Skeletal muscle tissue (tissue), 4 donors: ENCODE results near the gene RSAD2. TPM values are rescaled to one million over a fixed set of nuclear protein-coding genes. Genes with fewer than 3 reads are reported as not detected.

Experiments
- H3K27ac ChIP-seq: one replicate; pipeline ENCODE4 v1.7.0; 2013; ENCODE audit warnings: mild to moderate bottlenecking, low read depth, low read length, inconsistent platforms
- H3K27me3 ChIP-seq, 3 donors: one replicate each; pipeline ENCODE4 v1.7.0; 2013; ENCODE audit warnings: low read length in 3 of 3; ENCODE audit not compliant: control insufficient read depth in 3 of 3, insufficient read depth in 3 of 3
- H3K36me3 ChIP-seq, 3 donors: one replicate each; pipeline ENCODE4 v1.7.0; 2013; ENCODE audit warnings: low read length in 3 of 3; ENCODE audit not compliant: control insufficient read depth in 3 of 3, insufficient read depth in 3 of 3
- H3K4me1 ChIP-seq, 3 donors: one replicate each; pipeline ENCODE4 v1.7.0; 2013; ENCODE audit warnings: low read length in 3 of 3, mild to moderate bottlenecking in 3 of 3; ENCODE audit not compliant: control insufficient read depth in 3 of 3, insufficient read depth in 3 of 3
- H3K4me3 ChIP-seq, 3 donors: one replicate each; pipeline ENCODE4 v1.7.0; 2013; ENCODE audit warnings: low read length in 3 of 3
- H3K9ac ChIP-seq, 3 donors: one replicate each; pipeline ENCODE4 v1.7.0; 2013; ENCODE audit warnings: low read length in 3 of 3, mild to moderate bottlenecking in 3 of 3, moderate library complexity in 2 of 3, low read depth in 1 of 3
- H3K9me3 ChIP-seq, 3 donors: one replicate each; pipeline ENCODE4 v1.7.0; 2013; ENCODE audit warnings: low read length in 3 of 3; ENCODE audit not compliant: control insufficient read depth in 3 of 3
- total RNA-seq: library from RNA; depleted of rRNA; stranded (reverse); fragments of >200 nt; gene quantifications from one replicate; pipeline ENCODE4 v1.2.3, GENCODE V29; 2014
- donor health status: Osteomylitis.

Gene RSAD2
- total RNA-seq, 1 donor from 2014 or later: 6.8 TPM

DNA sequence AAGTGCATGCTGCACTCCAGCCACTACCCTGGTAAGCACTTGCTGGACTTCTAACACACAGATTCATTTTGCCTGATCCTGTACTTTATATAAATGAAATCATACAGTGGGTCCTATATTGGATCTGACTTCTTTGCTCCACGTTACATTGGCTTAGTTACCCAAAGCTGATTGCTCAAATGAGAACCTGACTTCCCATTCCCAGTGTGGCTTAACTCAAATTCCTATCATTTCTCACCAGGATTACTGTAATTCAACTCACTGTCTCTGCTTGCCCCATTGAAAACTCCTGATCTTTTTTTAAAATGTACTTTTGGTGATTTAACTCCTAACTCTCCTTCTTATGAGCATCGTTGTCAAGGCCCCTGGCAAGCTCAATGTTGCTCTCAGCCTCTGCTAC is 1.4 kb downstream of the RSAD2 start:
- H3K9ac ChIP-seq: no peak overlapping the region
- no peak overlapping the region for H3K4me3 ChIP-seq
- H3K9me3 ChIP-seq: no peaks in the 10 kb centered on the region
- no peaks in the 10 kb centered on the region for H3K36me3 ChIP-seq
- H3K27ac ChIP-seq: no peak overlapping the region
- H3K27me3 ChIP-seq: no peaks in the 10 kb centered on the region
- H3K4me1 ChIP-seq: peaks cover 25 to 35% (median 25%) of the 10 kb centered on the region in 3 donors

DNA sequence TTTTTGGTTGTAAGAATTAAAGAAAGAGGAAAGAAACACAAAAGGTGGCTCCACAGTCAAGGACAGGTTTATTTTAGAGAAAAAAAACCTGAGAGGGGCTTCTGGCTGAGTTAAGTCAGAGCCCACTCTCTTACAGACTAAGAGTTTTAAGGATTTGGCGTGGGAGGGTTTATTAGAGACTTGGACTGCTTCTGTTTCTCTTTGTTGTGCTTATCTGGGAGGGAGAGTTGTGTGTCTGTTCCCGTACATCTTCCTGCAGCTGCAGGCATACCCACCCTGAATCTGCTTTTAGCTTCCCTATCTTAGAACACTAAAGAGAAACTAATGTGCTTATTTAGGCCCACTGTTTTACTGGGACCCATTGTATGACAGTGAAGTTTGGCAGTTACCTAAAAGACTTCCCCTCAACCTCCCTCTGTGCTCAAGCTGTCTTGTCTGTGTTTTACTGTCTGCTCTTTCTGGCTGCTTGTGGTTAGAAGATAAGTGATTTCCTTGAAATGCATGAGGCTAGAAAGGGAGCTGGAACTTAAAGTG is 2.7 kb downstream of the RSAD2 start:
- H3K4me3 ChIP-seq: no peak overlapping the region
- no peak overlapping the region for H3K9ac ChIP-seq
- H3K4me1 ChIP-seq: peaks cover 25 to 40% (median 31%) of the 10 kb centered on the region in 3 donors
- no peak overlapping the region for H3K27ac ChIP-seq
- H3K36me3 ChIP-seq: no peaks in the 10 kb centered on the region
- no peaks in the 10 kb centered on the region for H3K9me3 ChIP-seq
- no peaks in the 10 kb centered on the region for H3K27me3 ChIP-seq

DNA sequence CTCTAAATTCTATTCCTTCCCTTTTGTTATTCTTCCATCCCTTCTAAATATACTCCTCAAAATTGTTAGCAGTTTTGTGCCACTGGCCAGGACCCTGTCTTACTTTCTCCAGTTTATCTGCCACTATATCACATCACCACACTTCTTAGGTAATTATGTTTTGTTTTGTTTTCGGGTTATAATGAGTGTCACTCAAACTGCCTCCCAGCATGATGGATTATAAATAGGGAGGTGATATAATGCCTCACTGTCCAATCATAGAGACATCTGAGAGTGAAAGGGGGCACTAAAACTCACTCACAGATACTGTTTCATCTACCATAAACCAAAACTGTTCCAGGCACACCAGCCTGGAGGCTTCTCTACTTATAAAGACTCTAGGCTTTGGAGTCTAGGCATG is 3.5 kb downstream of the RSAD2 start:
- no peak overlapping the region for H3K4me3 ChIP-seq
- H3K9ac ChIP-seq: no peak overlapping the region
- H3K27me3 ChIP-seq: no peaks in the 10 kb centered on the region
- H3K9me3 ChIP-seq: no peaks in the 10 kb centered on the region
- H3K4me1 ChIP-seq: peaks cover 25 to 40% (median 31%) of the 10 kb centered on the region in 3 donors
- no peak overlapping the region for H3K27ac ChIP-seq
- H3K36me3 ChIP-seq: no peaks in the 10 kb centered on the region

DNA sequence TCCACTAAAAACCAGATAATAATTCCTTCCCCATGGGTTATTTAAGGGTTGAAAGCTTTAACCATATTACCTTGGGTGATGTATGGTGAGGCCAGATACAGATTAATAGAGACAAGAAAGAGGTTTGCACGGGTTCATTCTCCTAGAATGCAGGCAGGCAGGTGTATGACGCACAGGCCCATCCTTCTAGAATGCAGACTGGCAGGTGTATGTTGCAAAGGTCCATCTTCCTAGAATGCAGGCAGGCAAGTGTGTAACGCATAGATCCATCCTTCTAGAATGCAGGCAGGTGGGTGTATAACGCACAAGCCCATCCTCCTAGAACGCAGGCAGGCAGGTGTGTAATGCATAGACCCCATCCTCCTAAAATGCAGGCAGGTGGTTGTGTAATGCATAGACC is 3.9 kb downstream of the RSAD2 start:
- no peak overlapping the region for H3K27ac ChIP-seq
- no peaks in the 10 kb centered on the region for H3K27me3 ChIP-seq
- no peak overlapping the region for H3K9ac ChIP-seq
- H3K4me3 ChIP-seq: no peak overlapping the region
- no peaks in the 10 kb centered on the region for H3K9me3 ChIP-seq
- no peaks in the 10 kb centered on the region for H3K36me3 ChIP-seq
- peaks cover 25 to 40% (median 31%) of the 10 kb centered on the region in 3 donors for H3K4me1 ChIP-seq

DNA sequence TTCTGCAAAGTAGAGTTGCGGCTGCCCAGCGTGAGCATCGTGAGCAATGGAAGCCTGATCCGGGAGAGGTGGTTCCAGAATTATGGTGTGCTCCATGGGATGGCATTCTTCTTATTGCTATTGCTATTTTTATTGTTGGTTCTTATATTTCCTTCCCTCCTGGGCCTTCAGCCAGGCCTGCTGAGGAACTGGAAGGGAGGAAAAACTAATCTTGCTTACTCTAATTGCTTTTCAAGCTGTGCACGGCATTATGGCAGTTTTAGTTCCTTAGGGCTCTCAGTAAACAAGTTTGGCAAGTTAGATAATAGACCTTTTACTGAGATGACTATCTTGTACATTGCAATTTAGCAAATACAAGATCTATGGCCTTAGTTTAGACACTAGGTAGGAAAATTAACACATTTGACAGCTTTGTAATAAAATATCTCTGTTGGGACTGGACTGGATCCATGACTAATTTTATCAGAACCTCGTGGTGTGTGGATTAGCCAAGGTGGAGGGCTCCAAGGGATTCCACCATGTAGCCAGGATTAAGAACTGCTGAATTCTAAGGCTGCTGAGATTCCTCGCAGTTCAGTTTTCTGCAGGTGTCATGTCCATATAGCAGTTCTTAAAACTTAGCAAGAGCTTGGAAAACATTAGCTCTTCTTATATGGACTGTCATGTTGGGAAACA is 6.0 kb downstream of the RSAD2 start:
- H3K9me3 ChIP-seq: no peaks in the 10 kb centered on the region
- no peaks in the 10 kb centered on the region for H3K36me3 ChIP-seq
- no peaks in the 10 kb centered on the region for H3K27me3 ChIP-seq
- H3K4me3 ChIP-seq: peak overlapping the region; percentile 21 to 27 (median 23)
- peak overlapping the region; percentile 67 for H3K27ac ChIP-seq
- peaks cover 11 to 31% (median 24%) of the 10 kb centered on the region in 3 donors for H3K4me1 ChIP-seq
- peak overlapping the region in 1 of 3 donors; percentile 26 for H3K9ac ChIP-seq

DNA sequence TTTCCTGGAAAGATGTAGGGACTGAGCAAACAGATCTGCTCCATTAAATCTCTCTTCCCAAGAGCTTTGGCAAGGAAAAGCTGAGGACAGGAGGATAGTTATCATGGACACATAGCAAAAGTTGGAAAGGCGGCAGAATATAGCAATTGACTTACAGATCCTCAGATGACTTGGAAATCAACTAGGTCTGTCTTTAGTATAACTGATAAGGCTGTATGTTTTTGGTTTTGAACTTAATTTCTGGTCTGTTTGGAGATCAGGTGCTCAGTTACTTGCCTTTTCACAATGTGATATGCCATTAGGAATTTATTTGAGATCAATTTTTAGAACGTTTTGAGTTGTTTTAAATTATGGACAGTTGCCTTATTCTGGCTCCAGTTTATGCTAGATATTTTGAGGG is 8.0 kb downstream of the RSAD2 start:
- Histone ChIP-seq H3K4me3 (no peak overlapping the region), H3K9me3 (no peaks in the 10 kb centered on the region), H3K27ac (no peak overlapping the region), H3K36me3 (no peaks in the 10 kb centered on the region), H3K9ac (no peak overlapping the region), H3K27me3 (no peaks in the 10 kb centered on the region), H3K4me1 (peaks cover 11 to 31% (median 24%) of the 10 kb centered on the region in 3 donors)

DNA sequence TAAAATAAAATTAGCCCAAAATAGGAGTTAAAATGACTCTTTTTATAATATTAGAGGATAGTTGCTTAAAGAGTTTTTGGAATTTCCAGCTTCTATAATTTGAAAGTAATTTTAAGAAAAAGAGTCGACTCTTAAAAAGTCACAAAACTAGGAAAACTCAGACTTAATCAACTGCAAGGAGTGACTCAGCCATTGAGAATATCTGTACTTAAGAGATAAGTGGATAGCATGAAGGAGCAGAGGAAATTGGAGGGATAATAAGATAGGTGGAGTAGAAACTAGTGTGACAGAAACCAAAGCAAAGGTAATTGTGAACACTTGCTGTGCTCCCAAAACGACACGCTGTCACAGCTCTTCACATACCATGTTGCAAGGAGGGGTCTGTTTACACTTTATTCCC is 8.4 kb downstream of the RSAD2 start:
- Histone ChIP-seq H3K27me3 (no peaks in the 10 kb centered on the region), H3K36me3 (no peaks in the 10 kb centered on the region), H3K27ac (no peak overlapping the region)

DNA sequence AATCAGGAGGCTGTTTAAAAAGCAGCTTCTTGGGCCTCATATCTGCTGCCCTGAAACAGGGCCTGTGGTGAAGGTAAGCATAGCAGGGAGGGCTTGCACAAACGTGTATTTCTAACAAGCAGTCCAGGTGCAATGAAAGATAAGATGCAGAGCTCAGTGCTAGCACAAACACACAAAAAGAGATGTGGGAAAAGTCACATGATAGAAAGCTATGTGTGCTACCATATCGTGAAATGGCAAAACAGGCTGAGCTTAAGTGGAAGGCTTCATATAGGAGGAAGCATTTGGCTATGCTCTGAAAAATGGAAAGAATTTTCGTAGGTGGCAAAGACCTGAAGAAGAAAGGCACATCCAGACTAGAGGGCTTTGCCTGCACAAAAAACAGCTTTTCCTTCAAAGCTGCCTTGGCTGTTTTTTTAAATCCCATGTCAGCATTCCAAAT is 10.2 kb downstream of the RSAD2 start:
- no peaks in the 10 kb centered on the region for H3K27me3 ChIP-seq
- no peaks in the 10 kb centered on the region for H3K36me3 ChIP-seq
- H3K4me1 ChIP-seq: peaks cover 8 to 18% (median 18%) of the 10 kb centered on the region in 3 donors
- H3K4me3 ChIP-seq: no peak overlapping the region
- no peak overlapping the region for H3K9ac ChIP-seq
- H3K9me3 ChIP-seq: no peaks in the 10 kb centered on the region
- H3K27ac ChIP-seq: no peak overlapping the region

More for the DNA sequence above, 8.4 kb downstream of the RSAD2 start:
- no peak overlapping the region for H3K9ac ChIP-seq
- H3K4me3 ChIP-seq: no peak overlapping the region
- H3K9me3 ChIP-seq: no peaks in the 10 kb centered on the region
- H3K4me1 ChIP-seq: peaks cover 11 to 29% (median 24%) of the 10 kb centered on the region in 3 donors

DNA sequence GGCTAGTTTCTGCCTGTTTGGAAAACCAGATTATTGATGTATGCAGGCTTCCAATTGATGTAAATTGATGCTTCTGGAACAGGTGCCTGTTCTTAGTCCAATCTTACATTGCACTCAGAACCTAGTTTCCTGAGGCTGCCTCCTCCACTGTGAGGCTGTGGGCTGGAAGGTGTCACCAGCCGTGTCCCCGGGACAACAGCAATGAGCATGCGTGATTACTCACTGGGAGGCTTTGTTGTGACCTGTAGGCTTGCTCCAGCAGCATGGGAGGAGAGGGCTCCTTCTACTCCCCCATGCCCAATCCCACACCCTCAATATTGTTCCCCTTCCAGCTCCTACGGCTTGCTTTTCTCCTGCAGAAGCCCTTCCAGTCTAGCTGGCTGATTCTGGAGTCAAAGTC is 11.1 kb downstream of the RSAD2 start:
- Histone ChIP-seq H3K4me3 (no peak overlapping the region), H3K9me3 (no peaks in the 10 kb centered on the region), H3K4me1 (peaks cover 1 to 9% (median 9%) of the 10 kb centered on the region in 3 donors), H3K36me3 (no peaks in the 10 kb centered on the region), H3K27me3 (no peaks in the 10 kb centered on the region), H3K27ac (no peak overlapping the region), H3K9ac (no peak overlapping the region)

DNA sequence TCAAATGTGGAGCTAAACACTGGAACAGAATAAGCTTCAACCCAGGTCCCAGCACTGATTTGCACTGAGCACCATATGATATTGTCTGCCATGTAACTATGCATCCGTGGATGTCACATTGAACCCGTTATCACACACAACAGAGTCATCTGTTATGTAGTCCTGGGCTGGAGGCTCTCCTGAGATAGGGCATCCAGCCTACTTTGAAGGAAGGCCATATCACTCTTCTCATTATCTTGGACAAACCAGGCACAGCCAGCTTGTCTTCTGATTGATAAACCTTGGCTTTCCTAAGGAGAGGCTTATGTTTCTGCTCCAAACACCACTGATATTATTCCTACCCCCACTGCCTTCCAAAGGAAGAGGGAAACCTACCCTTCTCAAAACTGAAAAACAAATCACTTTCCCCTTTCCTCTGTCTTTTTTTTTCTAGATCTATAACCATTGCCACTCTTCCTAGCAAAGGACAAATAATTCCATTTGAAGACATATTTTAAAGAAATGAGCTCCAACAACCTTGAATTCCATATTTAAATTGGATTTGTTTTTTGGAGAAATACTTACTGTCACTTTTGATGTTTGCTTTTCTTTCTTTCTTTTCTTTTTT is 16.4 kb downstream of the RSAD2 start:
- Histone ChIP-seq H3K36me3 (peaks cover 0 to 7% (median 3%) of the 10 kb centered on the region in 3 donors), H3K27ac (no peak overlapping the region), H3K9me3 (no peaks in the 10 kb centered on the region), H3K27me3 (no peaks in the 10 kb centered on the region), H3K4me3 (no peak overlapping the region), H3K4me1 (no peaks in the 10 kb centered on the region), H3K9ac (no peak overlapping the region)
